Measurements from ENCODE around the gene MICOS13.
"Not testable (repeated sequence)": the region's sequence is repeated elsewhere in the genome, so short reads cannot be mapped to it uniquely, and the experiment has no call there.

The MICOS13 gene

GRCh38 chr19:5698635-5699422 is 18.5 kb upstream of the MICOS13 start:
- DNase-seq = no peak

- DNase-seq = no peak
Measured at GRCh38 chr19:5697890-5698634, 17.7 kb upstream of the MICOS13 start.

DNA sequence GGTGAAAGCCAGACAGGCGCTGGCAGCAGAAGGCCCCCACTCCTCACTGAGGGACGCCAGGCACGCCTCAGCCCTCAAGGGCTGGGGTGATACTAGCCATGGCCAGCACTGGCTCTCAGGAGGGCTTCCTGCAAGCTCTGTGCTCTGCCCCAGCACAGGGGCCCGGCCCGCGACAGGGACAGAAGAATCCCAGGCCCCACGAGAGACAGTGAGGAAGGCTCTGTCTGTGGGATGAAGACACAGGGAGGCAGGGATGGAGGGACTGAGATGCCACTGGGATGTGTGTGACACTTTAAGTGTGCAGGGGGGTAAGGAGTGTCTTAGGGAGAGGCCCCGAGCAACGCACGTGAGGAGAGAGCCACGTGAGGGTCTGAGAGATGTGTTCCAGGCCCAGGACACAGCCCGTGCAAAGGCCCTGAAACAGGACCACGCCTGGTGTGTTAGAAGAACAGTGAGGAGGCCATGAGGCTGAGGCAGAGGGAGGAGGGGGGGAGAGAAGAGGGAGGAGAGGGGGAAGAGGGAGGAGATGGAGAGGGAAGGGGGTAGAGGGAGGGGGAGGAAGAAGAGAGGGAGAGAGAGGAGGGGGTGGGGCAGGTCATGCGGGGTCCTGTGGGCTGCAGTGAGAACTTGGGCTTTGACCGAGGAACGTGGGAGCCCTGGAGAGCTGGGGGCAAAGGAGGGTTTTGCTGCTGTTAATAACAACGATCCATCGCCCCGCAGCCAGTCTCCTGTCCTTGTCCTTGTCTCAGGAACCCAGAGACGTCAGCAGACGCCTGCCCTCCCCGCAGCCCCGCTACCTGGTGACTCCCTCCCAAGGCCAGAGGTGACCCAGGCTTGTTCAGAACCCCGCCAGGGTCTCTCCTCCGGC is 16.9 kb upstream of the MICOS13 start:
- no peak for DNase-seq

DNA sequence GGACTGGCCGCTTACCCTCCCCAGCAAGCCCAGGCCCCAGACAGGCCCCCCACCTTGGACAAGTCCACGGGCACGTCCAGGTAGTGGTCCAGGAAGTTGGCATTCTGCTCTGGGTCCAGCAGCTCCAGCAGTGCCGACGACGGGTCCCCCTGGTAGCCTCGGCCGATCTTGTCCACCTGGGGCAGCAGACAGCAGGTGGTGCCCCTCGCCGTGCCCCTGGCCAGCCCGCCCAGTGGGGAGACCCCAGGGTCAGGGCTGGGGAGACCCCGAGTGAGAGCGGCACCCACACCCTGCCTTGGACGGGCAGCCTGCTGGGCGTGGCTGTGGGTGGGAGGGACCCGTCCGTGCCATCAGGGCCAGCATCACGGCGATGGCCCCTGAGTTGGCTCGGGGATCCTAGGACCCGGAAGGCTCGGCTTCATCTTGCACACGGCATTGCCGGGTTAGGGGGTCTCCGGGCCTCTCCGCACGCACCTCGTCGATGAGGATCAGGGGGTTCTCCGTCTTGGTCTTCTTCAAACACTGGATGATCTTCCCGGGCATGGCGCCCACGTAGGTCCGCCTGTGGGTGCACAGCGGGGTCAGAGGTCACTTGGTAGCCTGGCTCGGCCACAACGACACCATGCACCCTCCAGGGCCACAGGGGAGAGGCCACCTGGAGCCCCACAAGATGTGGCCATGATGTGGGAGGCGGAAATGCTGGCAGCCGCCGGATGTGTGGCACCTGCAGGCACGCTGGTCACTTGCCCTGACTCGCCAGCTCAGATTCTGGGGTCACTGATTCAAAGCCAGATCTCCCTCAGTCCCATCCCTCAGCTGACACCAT is 16.1 kb upstream of the MICOS13 start:
- DNase-seq = no peak

GRCh38 chr19:5695649-5696195 is 15.4 kb upstream of the MICOS13 start:
- no peak for DNase-seq

DNA sequence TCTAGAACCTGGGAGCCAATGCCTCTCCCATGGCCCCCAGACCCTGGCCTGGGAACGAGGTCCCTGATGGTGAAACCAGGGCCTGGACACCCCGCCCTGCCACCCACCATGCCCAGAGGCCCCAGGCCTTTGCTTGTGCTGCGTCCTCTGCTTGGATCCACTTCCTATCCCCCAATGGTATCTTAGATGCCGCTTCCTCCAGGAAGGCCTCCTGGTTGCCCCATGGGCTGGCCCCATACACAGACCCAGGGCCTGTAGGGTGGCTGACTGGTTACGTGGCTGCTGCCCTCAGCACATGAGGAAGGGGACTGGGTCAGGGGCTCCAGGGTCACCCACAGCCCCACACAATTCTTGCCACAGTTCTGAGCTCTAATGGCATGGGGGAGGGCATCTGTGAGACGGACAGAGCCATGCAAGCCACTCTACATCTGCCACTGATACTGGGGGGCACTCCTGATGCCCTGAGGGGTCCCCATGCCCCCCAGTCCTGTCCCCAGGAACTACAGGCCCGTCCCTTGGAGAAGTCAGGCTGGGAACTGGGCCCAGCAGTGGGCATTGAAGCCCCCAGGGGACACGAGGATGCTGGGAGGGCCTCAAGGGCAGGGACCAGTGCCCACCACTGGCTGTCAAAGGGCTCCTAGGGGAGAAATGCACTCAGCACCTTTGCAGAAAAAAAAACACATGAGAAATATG is 14.8 kb upstream of the MICOS13 start:
- DNase-seq = no peak

DNA sequence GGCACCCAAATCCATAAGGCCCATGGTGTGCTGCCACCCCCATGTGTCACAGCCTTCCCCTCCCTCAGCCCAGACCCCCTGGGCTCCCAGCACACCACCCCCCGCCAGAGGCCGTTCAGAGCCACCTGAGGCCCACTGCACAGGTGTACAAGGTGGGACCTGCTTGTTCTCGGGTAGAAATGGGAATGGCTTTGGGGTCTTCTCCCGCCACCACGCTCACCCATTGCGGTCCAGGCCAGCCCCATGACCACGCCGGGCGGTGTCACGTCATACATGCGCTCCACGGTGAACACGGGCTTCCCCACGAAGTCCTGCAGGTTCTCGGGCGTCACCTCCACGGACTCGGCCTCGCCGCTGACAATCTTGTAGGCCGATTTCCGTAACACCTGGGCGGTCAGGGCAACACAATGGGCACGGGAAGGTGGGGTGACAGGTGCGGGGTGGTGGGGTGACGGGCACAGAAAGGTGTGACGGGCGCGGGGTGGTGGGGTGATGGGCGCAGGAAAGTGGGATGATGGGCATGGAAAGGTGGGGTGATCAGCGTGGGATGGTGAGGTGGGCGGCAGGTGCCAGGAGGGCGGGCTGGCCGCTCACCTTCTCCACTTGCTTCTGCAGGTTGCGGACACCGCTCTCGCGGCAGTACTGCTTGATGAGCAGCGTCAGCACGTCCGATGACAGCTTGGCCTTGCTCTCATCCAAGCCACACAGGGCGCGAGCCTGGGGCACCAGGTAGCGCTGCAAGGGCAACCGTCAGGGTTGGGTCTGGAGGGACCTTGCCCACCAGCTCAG is 14.0 kb upstream of the MICOS13 start:
- DNase-seq = no peak

GRCh38 chr19:5693195-5694166 is 13.2 kb upstream of the MICOS13 start:
- DNase-seq = no peak

- DNase-seq = no peak
Measured at GRCh38 chr19:5692723-5693194, 12.4 kb upstream of the MICOS13 start.

DNA sequence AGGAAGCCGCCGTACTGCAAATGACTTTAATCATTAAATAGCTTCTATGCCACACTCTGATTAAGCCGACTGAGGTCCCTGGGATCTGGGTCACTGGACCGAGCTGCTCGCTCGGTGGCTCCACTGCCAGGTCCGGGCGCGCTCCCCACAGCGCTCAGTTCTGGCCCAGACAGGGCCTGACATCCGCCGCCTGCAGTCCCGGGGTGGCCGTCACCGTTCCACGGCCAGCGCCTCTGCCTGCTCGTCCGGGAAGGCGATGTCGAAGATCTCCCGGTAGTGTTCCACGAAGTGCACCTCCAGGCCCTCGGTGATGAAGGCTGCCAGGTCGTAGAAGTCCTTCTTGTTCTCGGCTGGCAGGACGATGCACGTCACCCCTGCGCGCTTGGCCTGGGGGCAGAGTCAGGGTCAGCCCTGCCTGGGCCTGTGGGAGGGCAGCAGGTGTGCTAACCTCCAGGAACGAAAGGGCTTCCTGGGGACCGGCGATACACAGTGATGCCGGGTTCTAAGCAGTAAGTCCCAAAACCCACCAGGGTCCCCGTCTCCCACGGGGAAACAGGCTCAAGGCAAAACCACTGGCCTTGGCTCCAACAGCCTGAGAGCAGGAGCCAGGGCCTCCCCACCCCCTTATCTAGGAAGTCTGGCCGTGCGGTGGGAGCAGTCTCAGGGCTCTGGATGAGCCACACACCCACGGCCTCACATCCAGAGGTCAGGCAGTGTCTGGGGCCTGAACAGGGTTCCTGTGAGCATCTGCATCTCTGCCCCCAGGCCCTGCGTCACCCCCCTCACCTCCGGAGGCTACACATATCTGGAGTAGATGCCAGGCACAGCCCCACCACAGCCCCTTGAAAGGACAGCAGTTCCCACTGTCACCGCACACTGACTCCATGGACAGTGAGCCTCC is 11.8 kb upstream of the MICOS13 start:
- DNase-seq = no peak

- peak in 1 of 2 experiments; percentile 4 for DNase-seq
Measured at GRCh38 chr19:5690955-5691821, 10.9 kb upstream of the MICOS13 start.

GRCh38 chr19:5690125-5690954 is 10.0 kb upstream of the MICOS13 start, which contains the start of gene RPL36:
TSS of gene RPL36 (plus strand) at chr19:5690295. CDS start at chr19:5690508, 213 bp downstream.
- peak; percentile 87 to 88 for DNase-seq

DNA sequence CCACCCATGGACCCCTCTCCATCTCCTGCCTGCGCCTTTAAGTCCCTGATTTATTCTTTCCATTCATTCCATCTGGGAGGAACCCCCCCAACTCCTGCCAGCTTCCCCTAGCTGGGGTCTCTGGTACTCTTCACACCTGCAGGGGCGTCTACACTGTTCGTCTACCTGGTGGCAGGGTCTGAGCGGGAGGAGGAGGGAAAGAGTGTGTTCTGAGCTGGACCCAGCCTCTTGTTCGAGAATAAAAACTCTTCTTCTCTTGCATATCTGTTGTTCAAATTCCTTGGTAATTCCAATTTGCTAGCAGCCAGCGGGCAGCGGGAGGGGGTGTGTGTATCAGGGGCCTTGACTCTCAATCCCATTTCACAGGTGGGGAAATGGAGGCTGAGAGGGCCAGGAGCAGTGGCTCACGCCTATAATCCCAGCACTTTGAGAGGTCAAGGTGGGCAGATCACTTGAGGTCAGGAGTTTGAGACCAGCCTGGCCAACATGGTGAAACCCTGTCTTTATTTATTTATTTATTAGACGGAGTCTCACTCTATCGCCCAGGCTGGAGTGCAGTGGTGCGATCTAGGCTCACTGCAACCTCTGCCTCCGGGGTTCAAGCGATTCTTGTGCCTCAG is 8.1 kb upstream of the MICOS13 start:
- DNase-seq = not testable (repeated sequence)

DNA sequence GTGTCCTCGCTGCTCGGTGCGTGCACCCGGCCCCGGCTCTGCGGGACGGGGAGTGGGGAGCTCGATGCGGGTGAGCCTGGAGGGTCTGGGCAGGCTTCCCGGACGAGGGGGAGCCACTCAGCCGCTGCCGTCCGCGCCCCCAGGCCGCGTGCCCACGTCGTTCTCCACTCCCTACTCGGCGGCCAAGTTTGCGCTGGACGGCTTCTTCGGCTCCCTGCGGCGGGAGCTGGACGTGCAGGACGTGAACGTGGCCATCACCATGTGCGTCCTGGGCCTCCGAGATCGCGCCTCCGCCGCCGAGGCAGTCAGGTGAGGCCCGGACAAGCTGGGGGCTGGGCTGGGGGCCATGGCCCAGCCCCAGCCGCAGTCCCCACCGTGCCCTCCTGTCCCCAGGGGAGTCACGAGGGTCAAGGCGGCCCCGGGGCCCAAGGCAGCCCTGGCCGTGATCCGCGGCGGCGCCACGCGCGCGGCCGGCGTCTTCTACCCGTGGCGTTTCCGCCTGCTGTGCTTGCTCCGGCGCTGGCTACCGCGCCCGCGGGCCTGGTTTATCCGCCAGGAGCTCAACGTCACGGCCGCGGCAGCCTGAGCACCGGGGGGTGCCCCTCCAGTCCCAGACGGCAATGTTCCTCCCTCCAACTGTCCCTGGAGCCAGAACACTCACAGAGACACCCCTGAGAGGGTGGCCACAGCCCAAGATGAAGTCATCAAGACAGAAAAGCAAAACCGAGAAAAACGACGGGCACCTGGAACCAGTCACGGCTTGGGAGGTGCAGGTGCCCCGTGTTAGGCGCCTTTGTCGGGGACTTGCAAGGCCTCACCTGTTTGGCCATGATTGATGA is 7.3 kb upstream of the MICOS13 start:
- no peak for DNase-seq
